OCI-LY1 (cell line): Measurements from ENCODE around the gene VEGFA.
A peak's percentile ranks its signal among the peaks of the same experiment; 100 is the strongest.

Experiments used
- CTCF ChIP-seq: fragments of 200-600 bp; sonication (generic), shearing (Covaris generic); IDR thresholded peaks from 2 replicates; pipeline ENCODE4 v1.5.1; 2017; ENCODE audit warnings: mild to moderate bottlenecking, antibody characterized with exemption, low read length, moderate library complexity, mixed read lengths
- EZH2 ChIP-seq: fragments of 200-600 bp; sonication (generic), shearing (Covaris generic); IDR thresholded peaks from 2 replicates; pipeline ENCODE4 v1.8.0; 2017; ENCODE audit warnings: borderline replicate concordance, mixed run types, mild to moderate bottlenecking, antibody characterized with exemption, low read length, moderate library complexity, mixed read lengths

GRCh38 chr6:43769526-43770371, at the start of gene VEGFA:
- TF ChIP-seq CTCF (peak; percentile 97), EZH2 (no peak)
